ENCODE results near the gene MAST4.
A peak's percentile ranks its signal among the peaks of the same experiment; 100 is the strongest.
"Not testable (repeated sequence)": the region's sequence is repeated elsewhere in the genome, so short reads cannot be mapped to it uniquely, and the experiment has no call there.

MAST4 gene

DNA sequence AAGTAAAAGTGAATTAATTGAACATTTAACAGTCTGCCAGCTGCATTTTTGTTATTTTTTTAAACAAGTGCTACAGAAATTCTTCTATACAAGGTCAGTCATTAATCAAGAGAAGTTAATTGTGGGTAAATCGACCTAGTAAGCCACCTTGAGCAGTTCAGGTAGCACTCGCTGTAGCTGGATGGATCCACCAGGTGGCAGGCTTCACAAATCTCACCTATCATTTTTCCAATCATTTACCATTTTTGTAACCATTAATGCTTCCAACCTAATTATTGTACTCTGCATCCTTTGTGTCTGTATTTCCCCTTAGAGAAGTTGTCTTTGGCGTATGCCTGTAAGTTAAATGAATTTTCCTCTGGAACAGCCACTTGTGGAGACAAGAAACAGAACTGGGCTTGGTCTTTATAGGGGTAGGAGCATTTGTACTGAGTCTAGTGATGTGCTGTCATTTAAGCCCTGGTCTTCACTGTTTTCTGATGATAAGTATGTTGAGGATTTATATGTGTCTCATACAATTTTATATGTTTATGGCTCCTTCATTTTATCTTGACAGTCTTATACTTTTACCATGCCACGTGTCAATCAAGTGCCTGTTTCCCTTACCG lies 560.9 kb downstream of the MAST4 start:
- DNase-seq (ENCODE audit: low read depth in 2 of 2) = peak; percentile 34 to 36

DNA sequence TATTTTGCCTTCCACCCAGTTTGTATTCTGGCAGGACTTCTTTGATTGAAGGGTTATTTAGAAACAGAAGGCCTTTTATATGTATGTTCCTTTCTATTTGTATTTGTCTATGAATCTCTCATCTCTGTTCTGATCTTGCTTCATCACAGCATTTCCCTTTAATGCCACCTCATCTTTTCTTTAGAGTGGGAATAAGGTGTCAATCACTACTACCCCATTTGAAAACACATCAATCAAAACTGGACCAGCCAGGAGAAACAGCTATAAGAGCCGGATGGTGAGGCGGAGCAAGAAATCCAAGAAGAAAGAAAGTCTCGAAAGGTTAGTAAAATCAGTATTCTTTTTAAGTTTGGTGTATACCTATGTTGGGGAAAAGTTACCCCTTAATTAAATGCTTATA lies 564.1 kb downstream of the MAST4 start:
- DNase-seq (ENCODE audit: low read depth in 2 of 2) = no peak

DNA sequence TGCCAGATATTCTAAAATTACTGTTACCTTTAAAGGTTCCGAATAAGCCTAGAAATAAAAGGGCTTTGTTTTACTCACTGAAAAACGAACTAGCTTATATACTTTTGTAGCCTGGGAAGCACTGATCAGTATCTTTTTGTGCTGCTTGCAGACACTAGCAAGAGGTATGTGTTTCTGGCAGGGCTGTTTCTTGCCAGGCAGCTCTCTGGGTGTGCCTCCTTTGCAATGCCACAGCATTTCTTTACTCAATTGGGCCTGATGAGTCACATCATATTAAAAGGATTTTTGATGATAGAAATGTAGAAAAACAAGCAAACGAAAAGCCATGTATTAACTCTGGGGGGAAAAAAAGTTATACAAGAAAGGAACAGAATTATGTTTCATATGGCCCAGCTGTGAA lies 564.8 kb downstream of the MAST4 start:
- peak in 1 of 2 donors; percentile 17 for DNase-seq (ENCODE audit: low read depth in 2 of 2)

- DNase-seq (ENCODE audit: low read depth in 2 of 2) = no peak
These were observed 565.6 kb downstream of the MAST4 start for GRCh38 chr5:67161767-67162166.

DNA sequence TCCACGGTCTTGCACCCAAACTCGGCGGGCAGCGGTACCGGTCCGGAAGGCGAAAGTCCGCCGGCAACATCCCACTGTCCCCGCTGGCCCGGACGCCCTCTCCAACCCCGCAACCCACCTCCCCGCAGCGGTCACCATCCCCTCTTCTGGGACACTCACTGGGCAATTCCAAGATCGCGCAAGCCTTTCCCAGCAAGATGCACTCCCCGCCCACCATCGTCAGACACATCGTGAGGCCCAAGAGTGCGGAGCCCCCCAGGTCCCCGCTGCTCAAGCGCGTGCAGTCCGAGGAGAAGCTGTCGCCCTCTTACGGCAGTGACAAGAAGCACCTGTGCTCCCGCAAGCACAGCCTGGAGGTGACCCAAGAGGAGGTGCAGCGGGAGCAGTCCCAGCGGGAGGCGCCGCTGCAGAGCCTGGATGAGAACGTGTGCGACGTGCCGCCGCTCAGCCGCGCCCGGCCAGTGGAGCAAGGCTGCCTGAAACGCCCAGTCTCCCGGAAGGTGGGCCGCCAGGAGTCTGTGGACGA lies 567.1 kb downstream of the MAST4 start:
- no peak for DNase-seq (ENCODE audit: low read depth in 2 of 2)

DNA sequence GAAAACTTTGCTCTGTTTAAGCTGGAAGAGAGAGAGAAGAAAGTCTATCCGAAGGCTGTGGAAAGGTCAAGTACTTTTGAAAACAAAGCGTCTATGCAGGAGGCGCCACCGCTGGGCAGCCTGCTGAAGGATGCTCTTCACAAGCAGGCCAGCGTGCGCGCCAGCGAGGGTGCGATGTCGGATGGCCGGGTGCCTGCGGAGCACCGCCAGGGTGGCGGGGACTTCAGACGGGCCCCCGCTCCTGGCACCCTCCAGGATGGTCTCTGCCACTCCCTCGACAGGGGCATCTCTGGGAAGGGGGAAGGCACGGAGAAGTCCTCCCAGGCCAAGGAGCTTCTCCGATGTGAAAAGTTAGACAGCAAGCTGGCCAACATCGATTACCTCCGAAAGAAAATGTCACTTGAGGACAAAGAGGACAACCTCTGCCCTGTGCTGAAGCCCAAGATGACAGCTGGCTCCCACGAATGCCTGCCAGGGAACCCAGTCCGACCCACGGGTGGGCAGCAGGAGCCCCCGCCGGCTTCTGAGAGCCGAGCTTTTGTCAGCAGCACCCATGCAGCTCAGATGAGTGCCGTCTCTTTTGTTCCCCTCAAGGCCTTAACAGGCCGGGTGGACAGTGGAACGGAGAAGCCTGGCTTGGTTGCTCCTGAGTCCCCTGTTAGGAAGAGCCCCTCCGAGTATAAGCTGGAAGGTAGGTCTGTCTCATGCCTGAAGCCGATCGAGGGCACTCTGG lies 567.8 kb downstream of the MAST4 start:
- DNase-seq (ENCODE audit: low read depth in 2 of 2) = no peak

GRCh38 chr5:67164856-67165525 lies 568.8 kb downstream of the MAST4 start:
- DNase-seq (ENCODE audit: low read depth in 2 of 2) = no peak

GRCh38 chr5:67165526-67166459 lies 569.6 kb downstream of the MAST4 start:
- DNase-seq (ENCODE audit: low read depth in 2 of 2) = peak; percentile 57 to 60

- peak; percentile 32 to 53 for DNase-seq (ENCODE audit: low read depth in 2 of 2)
These were observed 570.5 kb downstream of the MAST4 start for GRCh38 chr5:67166460-67167285.

- no peak for DNase-seq (ENCODE audit: low read depth in 2 of 2)
These were observed 571.9 kb downstream of the MAST4 start for GRCh38 chr5:67168069-67168468.

DNA sequence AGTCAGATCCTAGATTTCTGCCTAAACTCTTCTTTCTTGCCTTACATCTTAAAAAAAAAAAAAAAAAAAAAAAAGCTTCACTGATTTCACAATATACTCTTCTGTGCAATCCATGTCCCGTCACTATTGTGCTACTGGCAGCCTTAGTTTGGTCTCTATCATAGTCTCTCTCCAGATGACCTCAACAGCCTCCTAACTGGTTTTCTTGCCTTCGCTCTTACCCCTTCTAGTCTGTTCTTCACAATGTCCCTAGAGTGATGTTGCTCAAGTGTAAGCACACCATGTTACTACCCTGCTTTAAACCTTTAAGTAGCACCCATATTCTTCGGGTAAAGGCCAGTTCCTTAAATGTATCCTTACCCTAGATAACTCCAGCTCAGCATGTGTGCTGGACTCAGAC lies 574.6 kb downstream of the MAST4 start:
- DNase-seq (ENCODE audit: low read depth in 2 of 2) = no peak

DNA sequence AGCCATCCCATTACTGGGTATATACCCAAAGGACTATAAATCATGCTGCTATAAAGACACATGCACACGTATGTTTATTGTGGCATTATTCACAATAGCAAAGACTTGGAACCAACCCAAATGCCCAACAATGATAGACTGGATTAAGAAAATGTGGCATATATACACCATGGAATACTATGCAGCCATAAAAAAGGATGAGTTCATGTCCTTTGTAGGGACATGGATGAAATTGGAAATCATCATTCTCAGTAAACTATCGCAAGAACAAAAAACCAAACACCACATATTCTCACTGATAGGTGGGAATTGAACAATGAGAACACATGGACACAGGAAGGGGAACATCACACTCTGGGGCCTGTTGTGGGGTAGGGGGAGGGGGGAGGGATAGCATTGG lies 577.2 kb downstream of the MAST4 start:
- DNase-seq (ENCODE audit: low read depth in 2 of 2) = not testable (repeated sequence)

- no peak for DNase-seq (ENCODE audit: low read depth in 2 of 2)
These were observed 577.8 kb downstream of the MAST4 start for GRCh38 chr5:67173959-67174358.

GRCh38 chr5:67176936-67177335 lies 580.7 kb downstream of the MAST4 start:
- DNase-seq (ENCODE audit: low read depth in 2 of 2) = no peak

DNA sequence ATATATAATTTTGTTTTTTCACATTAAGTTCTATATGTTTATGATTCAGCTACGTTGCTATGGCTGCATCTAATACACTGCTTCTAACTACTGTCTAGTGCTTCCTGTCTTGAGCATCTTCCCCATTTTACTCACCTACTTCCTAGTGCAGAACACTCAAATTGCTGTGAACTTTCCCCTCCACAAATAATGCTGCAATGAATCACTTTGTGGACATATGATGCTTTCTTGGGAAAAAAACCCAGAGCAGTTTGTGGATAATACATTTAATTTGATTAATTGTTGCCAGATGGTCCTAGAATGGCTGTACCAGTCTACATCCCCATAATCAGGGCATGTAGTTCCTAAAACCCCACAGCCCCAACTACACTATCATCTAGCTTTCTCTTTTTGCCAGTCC lies 581.9 kb downstream of the MAST4 start:
- DNase-seq (ENCODE audit: low read depth in 2 of 2) = no peak

GRCh38 chr5:67178966-67179365 lies 582.8 kb downstream of the MAST4 start:
- DNase-seq (ENCODE audit: low read depth in 2 of 2) = no peak

- DNase-seq (ENCODE audit: low read depth in 2 of 2) = no peak
These were observed 583.6 kb downstream of the MAST4 start for GRCh38 chr5:67179697-67180361.

DNA sequence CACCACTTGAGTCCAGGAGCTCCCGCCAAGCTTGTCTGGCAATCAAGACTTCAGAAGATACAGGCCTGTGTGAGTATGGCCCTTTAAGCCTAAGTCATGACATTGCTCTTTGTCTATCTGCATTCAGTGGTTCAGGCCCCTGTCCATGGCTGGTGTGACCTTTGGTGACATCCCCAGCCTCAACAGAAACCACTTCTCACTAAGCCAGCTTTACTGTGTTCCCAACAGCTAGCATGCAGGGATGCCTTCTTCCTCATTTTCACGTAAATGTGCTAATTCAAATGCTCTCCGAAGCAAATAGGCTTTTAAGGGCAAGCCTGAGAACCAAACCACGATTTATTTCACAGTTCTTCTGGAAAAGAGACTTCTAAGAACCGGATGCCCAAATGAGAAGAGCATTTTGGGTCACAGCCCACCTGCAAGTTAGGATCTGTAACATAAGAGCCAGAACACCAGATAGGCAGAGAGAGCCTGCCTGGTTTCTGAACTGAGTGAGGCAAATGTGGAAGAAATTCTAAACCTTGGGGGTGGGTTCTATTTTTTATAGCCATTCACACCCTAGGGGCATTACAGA lies 585.5 kb downstream of the MAST4 start:
- no peak for DNase-seq (ENCODE audit: low read depth in 2 of 2)

DNA sequence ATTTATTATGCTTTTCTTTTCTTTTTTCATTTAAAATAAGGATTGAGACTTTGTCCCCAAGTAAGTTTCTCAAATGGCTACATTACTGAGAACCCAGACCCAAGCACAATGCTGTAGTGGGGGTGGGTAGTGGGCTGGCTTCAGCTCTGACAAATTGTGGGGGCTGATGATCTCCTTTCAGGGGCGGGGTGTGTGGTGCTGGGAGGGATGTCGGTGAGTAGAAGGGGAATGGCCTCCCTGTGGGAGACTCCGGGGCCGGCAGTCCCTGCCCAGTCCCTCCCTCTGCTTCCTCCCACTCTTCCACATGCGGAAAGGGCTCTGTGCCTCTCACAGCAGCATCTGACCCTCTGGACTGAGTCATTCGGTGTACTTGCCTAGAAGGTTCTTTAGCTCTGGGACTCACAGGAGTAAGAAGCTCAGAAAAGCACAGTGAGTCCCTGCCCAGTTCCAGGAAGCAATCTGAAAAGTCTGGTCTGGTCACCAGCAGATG lies 586.2 kb downstream of the MAST4 start:
- no peak for DNase-seq (ENCODE audit: low read depth in 2 of 2)

- DNase-seq (ENCODE audit: low read depth in 2 of 2) = no peak
These were observed 587.7 kb downstream of the MAST4 start for GRCh38 chr5:67183859-67184258.

Data from stimulated activated CD4-positive, alpha-beta T cell treated with anti-CD3 and anti-CD28 coated beads, Interleukin-1b, Interleukin-23, amount 100 ng/mL, for 4 hours (primary cell).